Liver (tissue), 9 donors: ENCODE measurements around the gene SOX18. TPM values are rescaled to one million over a fixed set of nuclear protein-coding genes. Genes with fewer than 3 reads are reported as not detected.

Experiments
- DNase-seq: peaks from one replicate; pipeline ENCODE4 v3.0.0-alpha.2; 2017; ENCODE audit warnings: low spot score
- H3K27ac ChIP-seq, 2 donors: one replicate each; pipeline ENCODE4 v1.7.0; 2013; ENCODE audit warnings: inconsistent platforms in 2 of 2, low read length in 2 of 2, control low read depth in 1 of 2, low read depth in 1 of 2, mild to moderate bottlenecking in 1 of 2
- H3K27me3 ChIP-seq, 4 donors: one replicate each; pipeline versions ENCODE4 v1.6.1 to v1.7.0; 2013; ENCODE audit warnings: low read length in 3 of 4, inconsistent platforms in 1 of 4, mild to moderate bottlenecking in 1 of 4, moderate library complexity in 1 of 4; ENCODE audit not compliant: control insufficient read depth in 4 of 4, insufficient read depth in 4 of 4
- H3K36me3 ChIP-seq, 4 donors: one replicate each; pipeline versions ENCODE4 v1.6.1 to v1.7.0; 2013; ENCODE audit warnings: low read length in 3 of 4, mild to moderate bottlenecking in 3 of 4, low read depth in 1 of 4, moderate library complexity in 1 of 4; ENCODE audit not compliant: control insufficient read depth in 4 of 4, insufficient read depth in 3 of 4
- H3K4me1 ChIP-seq, 4 donors: one replicate each; pipeline versions ENCODE4 v1.6.1 to v1.7.0; 2013; ENCODE audit warnings: low read length in 3 of 4, mild to moderate bottlenecking in 3 of 4, moderate library complexity in 1 of 4; ENCODE audit not compliant: control insufficient read depth in 4 of 4, insufficient read depth in 4 of 4
- H3K4me3 ChIP-seq, 3 donors: one replicate each; pipeline versions ENCODE4 v1.6.1 to v1.7.0; 2013; ENCODE audit warnings: low read length in 3 of 3, control low read depth in 1 of 3, low read depth in 1 of 3, mild to moderate bottlenecking in 1 of 3
- H3K9ac ChIP-seq, 2 donors: one replicate each; pipeline ENCODE4 v1.7.0; 2013; ENCODE audit warnings: low read length in 2 of 2, mild to moderate bottlenecking in 2 of 2, moderate library complexity in 2 of 2, control low read depth in 1 of 2, low read depth in 1 of 2
- H3K9me3 ChIP-seq, 4 donors: one replicate each; pipeline versions ENCODE4 v1.6.1 to v1.7.0; 2013; ENCODE audit warnings: low read length in 3 of 4; ENCODE audit not compliant: control insufficient read depth in 4 of 4
- FOXA1 ChIP-seq: IDR thresholded peaks from 2 replicates; pipeline ENCODE4 v1.6.1; 2016; ENCODE audit warnings: antibody characterized with exemption
- FOXA2 ChIP-seq: IDR thresholded peaks from 2 replicates; pipeline ENCODE4 v1.6.1; 2016; ENCODE audit warnings: antibody characterized with exemption
- GABPA ChIP-seq, 2 donors: IDR thresholded peaks in 1 of 2; conservative IDR thresholded peaks in 1 of 2; 2 replicates each; pipeline ENCODE4 v1.6.1; 2016; ENCODE audit warnings: antibody characterized with exemption in 2 of 2, mild to moderate bottlenecking in 1 of 2, moderate library complexity in 1 of 2
- JUND ChIP-seq, 2 donors: IDR thresholded peaks; 2 replicates each; pipeline ENCODE4 v1.6.1; 2016; ENCODE audit warnings: antibody characterized with exemption in 2 of 2
- RXRA ChIP-seq, 2 donors: IDR thresholded peaks; 2 replicates each; pipeline ENCODE4 v1.6.1; 2017 to 2018; ENCODE audit warnings: antibody characterized with exemption in 2 of 2, mild to moderate bottlenecking in 1 of 2
- TAF1 ChIP-seq: conservative IDR thresholded peaks from 2 replicates; pipeline ENCODE4 v1.6.1; 2016; ENCODE audit warnings: antibody characterized with exemption, mild to moderate bottlenecking
- YY1 ChIP-seq: IDR thresholded peaks from 2 replicates; pipeline ENCODE4 v1.6.1; 2016; ENCODE audit warnings: antibody characterized with exemption, mild to moderate bottlenecking
- WGBS: extraction: QIAGEN DNeasy Blood & Tissue Kit; methylation state at CpG from one replicate; pipeline ENCODE4 v1.1.7; 2013; 5-methylcytosine and 5-hydroxymethylcytosine counted together
- polyA plus RNA-seq, 2 donors: library from polyadenylated mRNA; stranded (reverse) in 1 of 2; unstranded in 1 of 2; fragments of 200-250 nt in 1 of 2; fragments of >200 nt in 1 of 2; fragmentation: Nextera tagmentation in 1 of 2; extraction: Ambion mirVana in 1 of 2; gene quantifications; one replicate each; pipeline versions ENCODE4 v1.2.1 to v1.2.3, GENCODE V29; 2013 to 2015
- total RNA-seq, 2 donors: library from RNA; depleted of rRNA; stranded (reverse); fragments of >200 nt; gene quantifications; one replicate each; pipeline ENCODE4 v1.2.3, GENCODE V29; 2014
- TF ChIP-seq, protein P1 (sequence below): IDR thresholded peaks from 2 replicates; pipeline ENCODE4 v1.6.1; 2016; ENCODE audit warnings: antibody characterized with exemption, mild to moderate bottlenecking
- TF ChIP-seq, protein P2 (sequence below): IDR thresholded peaks from 2 replicates; pipeline ENCODE4 v1.6.1; 2016; ENCODE audit warnings: antibody characterized with exemption
- TF ChIP-seq, protein P3 (sequence below): fragments of 150-350 bp; IDR thresholded peaks from 2 replicates; pipeline ENCODE4 v1.5.1; 2017; ENCODE audit warnings: improper control_type of control experiment, low read depth, low read length; ENCODE audit not compliant: missing input control
- donor health status: healthy.
- donor health status: healthy.
- donor health status: healthy.
- donor health status: healthy.
- donor health status: healthy.

Gene SOX18
- total and polyA plus RNA-seq, 4 donors, result 1.1 to 5.8 (median 2.6) TPM

DNA sequence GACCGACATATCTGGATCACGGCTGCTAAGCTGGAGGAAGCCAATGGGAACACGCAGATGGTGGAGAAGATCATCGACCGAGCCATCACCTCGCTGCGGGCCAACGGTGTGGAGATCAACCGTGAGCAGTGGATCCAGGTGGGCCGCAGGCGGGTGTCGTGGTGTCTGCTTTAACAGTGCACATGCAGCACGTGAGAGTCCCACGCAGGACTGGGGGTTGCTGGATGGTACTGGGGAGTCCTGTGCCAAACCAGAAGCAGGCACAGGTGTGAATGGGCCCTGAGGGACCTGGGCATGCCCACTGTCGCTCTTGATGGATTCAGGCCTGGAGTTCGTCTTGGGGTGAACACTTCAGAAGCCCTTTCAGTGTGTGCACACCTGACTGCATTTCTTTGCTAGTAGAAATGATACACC, 38.1 kb downstream of the SOX18 start:
- Histone ChIP-seq H3K4me3 (no peak overlapping the region), H3K27ac (no peak overlapping the region), H3K27me3 (no peaks in the 10 kb centered on the region), H3K4me1 (no peaks in the 10 kb centered on the region), H3K9me3 (no peaks in the 10 kb centered on the region), H3K9ac (no peak overlapping the region), H3K36me3 (peaks cover 6 to 64% (median 44%) of the 10 kb centered on the region in 4 donors)
- no peak for DNase-seq
- TF ChIP-seq RXRA (IDR thresholded peaks at IDR 0.05), result no peak
- 98% methylated on average over 16 of the region's 16 CpGs for WGBS

DNA sequence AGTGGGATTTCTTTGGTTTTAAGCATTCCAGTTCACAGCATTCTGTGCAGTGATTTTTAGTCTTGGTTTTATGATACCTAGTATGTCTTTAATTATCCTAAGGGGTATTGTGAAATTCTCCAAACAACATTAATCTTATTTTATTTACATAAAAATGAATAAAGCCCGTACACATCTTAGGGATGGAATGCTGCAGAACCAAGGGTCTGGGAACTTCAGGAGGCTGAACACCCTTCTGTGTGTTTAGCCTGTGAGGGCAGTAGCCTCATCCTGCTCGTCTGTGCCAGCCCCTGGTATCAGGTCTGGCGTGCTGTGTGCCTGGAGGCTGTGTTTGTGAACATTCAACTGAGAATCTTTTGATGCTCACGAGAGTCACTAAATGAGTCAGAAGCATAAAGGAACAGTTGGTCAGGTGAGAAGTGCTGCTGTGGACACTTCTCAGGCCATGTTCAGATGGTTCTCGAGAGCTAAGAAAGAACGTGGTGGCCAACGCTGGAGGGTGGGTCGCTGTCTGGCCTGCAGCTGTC, 38.7 kb downstream of the SOX18 start:
- DNase-seq, result no peak
- Histone ChIP-seq H3K9ac (no peak overlapping the region), H3K36me3 (peaks cover 6 to 65% (median 42%) of the 10 kb centered on the region in 4 donors), H3K27ac (no peak overlapping the region), H3K4me3 (no peak overlapping the region), H3K4me1 (no peaks in the 10 kb centered on the region), H3K27me3 (no peaks in the 10 kb centered on the region), H3K9me3 (no peaks in the 10 kb centered on the region)
- whole genome bisulfite sequencing, result 93% methylated on average over 8 of the region's 8 CpGs
- no peak for TF ChIP-seq JUND (IDR thresholded peaks at IDR 0.05)

DNA sequence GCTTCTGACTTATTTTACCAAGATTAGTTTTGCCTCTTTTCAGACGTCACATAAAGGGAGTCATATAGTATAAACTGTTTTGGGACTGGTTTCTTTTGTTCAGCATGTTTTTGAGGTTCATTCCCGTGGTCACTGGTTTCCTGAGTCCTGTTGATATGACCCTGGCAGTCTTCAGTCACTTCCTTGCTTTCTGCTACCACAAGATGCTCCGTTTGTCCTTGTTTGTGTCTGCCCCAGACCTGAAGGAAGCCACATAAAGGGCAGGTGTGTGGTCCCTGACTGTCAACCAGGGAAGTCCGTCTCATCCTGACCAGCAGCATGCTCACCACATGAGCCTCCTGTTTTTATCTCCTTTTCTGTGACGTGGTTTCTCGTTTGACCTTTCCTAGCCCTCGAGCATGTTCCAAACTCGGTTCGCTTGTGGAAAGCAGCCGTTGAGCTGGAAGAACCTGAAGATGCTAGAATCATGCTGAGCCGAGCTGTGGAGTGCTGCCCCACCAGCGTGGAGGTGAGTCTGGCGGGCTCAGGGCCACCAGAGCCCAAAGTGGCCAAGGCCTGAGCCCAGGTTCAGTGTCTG, 39.5 kb downstream of the SOX18 start:
- H3K27ac ChIP-seq, result no peak overlapping the region
- no peaks in the 10 kb centered on the region for H3K27me3 ChIP-seq
- no peak overlapping the region for H3K9ac ChIP-seq
- no peak overlapping the region for H3K4me3 ChIP-seq
- DNase-seq, result no peak
- TF ChIP-seq GABPA (IDR thresholded peaks at IDR 0.05 in 1 of 2, conservative IDR thresholded peaks at IDR 0.05 in 1 of 2) (no peak), FOXA2 (no peak), TAF1 (no peak), FOXA1 (no peak), YY1 (no peak)
- TF ChIP-seq, protein P1, sequence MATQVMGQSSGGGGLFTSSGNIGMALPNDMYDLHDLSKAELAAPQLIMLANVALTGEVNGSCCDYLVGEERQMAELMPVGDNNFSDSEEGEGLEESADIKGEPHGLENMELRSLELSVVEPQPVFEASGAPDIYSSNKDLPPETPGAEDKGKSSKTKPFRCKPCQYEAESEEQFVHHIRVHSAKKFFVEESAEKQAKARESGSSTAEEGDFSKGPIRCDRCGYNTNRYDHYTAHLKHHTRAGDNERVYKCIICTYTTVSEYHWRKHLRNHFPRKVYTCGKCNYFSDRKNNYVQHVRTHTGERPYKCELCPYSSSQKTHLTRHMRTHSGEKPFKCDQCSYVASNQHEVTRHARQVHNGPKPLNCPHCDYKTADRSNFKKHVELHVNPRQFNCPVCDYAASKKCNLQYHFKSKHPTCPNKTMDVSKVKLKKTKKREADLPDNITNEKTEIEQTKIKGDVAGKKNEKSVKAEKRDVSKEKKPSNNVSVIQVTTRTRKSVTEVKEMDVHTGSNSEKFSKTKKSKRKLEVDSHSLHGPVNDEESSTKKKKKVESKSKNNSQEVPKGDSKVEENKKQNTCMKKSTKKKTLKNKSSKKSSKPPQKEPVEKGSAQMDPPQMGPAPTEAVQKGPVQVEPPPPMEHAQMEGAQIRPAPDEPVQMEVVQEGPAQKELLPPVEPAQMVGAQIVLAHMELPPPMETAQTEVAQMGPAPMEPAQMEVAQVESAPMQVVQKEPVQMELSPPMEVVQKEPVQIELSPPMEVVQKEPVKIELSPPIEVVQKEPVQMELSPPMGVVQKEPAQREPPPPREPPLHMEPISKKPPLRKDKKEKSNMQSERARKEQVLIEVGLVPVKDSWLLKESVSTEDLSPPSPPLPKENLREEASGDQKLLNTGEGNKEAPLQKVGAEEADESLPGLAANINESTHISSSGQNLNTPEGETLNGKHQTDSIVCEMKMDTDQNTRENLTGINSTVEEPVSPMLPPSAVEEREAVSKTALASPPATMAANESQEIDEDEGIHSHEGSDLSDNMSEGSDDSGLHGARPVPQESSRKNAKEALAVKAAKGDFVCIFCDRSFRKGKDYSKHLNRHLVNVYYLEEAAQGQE, result no peak
- TF ChIP-seq, protein P2, sequence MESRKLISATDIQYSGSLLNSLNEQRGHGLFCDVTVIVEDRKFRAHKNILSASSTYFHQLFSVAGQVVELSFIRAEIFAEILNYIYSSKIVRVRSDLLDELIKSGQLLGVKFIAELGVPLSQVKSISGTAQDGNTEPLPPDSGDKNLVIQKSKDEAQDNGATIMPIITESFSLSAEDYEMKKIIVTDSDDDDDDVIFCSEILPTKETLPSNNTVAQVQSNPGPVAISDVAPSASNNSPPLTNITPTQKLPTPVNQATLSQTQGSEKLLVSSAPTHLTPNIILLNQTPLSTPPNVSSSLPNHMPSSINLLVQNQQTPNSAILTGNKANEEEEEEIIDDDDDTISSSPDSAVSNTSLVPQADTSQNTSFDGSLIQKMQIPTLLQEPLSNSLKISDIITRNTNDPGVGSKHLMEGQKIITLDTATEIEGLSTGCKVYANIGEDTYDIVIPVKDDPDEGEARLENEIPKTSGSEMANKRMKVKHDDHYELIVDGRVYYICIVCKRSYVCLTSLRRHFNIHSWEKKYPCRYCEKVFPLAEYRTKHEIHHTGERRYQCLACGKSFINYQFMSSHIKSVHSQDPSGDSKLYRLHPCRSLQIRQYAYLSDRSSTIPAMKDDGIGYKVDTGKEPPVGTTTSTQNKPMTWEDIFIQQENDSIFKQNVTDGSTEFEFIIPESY, result no peak
- TF ChIP-seq, protein P3, sequence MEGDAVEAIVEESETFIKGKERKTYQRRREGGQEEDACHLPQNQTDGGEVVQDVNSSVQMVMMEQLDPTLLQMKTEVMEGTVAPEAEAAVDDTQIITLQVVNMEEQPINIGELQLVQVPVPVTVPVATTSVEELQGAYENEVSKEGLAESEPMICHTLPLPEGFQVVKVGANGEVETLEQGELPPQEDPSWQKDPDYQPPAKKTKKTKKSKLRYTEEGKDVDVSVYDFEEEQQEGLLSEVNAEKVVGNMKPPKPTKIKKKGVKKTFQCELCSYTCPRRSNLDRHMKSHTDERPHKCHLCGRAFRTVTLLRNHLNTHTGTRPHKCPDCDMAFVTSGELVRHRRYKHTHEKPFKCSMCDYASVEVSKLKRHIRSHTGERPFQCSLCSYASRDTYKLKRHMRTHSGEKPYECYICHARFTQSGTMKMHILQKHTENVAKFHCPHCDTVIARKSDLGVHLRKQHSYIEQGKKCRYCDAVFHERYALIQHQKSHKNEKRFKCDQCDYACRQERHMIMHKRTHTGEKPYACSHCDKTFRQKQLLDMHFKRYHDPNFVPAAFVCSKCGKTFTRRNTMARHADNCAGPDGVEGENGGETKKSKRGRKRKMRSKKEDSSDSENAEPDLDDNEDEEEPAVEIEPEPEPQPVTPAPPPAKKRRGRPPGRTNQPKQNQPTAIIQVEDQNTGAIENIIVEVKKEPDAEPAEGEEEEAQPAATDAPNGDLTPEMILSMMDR, result no peak
- WGBS, result 87% methylated on average over 13 of the region's 13 CpGs
- H3K36me3 ChIP-seq, result peaks cover 6 to 65% (median 43%) of the 10 kb centered on the region in 4 donors
- no peaks in the 10 kb centered on the region for H3K4me1 ChIP-seq
- no peaks in the 10 kb centered on the region for H3K9me3 ChIP-seq
